C4-2B (cell line): ENCODE results near the gene LRRC3B.
"Not testable (repeated sequence)": the region's sequence is repeated elsewhere in the genome, so short reads cannot be mapped to it uniquely, and the experiment has no call there.

ENCODE experiments used
- H3K27ac ChIP-seq: fragments of 450-650 bp; 2 replicates; pipeline ENCODE4 v1.5.1; 2017
- ZFX ChIP-seq: fragments of 450-650 bp; IDR thresholded peaks from 2 replicates; pipeline ENCODE4 v1.6.1; 2017
- TF ChIP-seq, protein P1 (sequence below): fragments of 450-650 bp; conservative IDR thresholded peaks from 2 replicates; pipeline ENCODE4 v1.5.1; 2017; ENCODE audit warnings: mild to moderate bottlenecking

Gene LRRC3B

DNA sequence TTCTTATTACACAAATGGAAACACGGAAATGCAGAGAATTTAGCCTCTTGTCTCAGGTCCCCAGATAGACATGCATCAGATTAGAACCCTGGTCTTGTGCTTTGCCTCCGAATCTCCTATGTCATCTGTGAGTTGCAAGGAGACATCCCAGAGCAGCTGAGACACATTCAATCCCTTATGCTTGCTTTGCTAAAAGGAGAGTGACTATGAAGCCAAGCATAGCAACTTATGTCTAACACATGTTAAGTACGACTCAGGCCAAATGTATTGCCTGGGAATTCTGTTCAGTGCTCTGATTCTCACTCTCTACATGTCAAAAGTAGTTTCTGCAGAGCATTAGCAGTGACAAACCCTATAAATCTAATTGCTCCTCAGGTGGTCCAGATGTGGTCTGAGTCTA, 30.6 kb upstream of the LRRC3B start:
- H3K27ac ChIP-seq: no peak overlapping the region
- TF ChIP-seq ZFX: no peak
- TF ChIP-seq, protein P1, sequence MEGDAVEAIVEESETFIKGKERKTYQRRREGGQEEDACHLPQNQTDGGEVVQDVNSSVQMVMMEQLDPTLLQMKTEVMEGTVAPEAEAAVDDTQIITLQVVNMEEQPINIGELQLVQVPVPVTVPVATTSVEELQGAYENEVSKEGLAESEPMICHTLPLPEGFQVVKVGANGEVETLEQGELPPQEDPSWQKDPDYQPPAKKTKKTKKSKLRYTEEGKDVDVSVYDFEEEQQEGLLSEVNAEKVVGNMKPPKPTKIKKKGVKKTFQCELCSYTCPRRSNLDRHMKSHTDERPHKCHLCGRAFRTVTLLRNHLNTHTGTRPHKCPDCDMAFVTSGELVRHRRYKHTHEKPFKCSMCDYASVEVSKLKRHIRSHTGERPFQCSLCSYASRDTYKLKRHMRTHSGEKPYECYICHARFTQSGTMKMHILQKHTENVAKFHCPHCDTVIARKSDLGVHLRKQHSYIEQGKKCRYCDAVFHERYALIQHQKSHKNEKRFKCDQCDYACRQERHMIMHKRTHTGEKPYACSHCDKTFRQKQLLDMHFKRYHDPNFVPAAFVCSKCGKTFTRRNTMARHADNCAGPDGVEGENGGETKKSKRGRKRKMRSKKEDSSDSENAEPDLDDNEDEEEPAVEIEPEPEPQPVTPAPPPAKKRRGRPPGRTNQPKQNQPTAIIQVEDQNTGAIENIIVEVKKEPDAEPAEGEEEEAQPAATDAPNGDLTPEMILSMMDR: no peak

DNA sequence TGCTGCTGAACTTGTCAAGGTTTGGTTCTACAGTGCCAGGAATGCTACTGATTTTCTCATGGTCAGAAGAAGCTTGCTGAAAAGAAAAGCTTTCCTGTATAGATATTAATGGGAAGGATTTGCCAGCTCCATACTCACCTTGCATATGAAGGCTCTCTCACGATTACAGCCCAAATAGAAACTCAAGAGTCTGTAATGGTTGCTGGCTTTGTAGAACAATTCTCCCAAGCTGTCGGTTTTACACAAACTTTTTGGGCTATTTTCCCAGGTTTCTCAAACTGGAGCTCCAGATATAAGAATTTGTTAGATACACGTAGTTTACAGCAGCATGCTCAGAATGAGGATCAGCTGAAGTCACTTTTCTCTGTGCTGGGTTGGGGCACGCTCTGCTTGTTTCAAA, 30.1 kb upstream of the LRRC3B start:
- no peak for TF ChIP-seq ZFX
- TF ChIP-seq, protein P1: no peak
- H3K27ac ChIP-seq: no peak overlapping the region

DNA sequence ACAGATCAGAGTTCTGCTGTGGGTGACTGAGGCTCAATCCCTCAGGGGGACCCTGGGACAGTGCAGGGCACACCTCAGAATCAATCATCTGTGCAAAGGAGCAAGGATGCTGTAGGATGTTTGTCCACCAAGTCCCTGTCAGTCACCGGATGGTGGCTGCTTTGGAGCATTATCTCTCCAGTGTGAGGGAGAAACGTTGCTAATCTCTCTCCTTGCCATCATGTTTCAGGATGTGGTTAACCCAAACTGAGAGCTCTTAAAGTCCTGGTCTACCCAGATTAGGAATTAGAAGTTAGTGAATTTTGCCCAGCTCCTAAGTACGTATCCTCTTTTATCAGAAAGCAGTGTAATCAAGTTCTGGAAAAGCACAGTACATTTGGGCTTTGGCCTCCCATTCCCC, 26.2 kb upstream of the LRRC3B start:
- TF ChIP-seq, protein P1: no peak
- no peak for TF ChIP-seq ZFX
- no peak overlapping the region for H3K27ac ChIP-seq

DNA sequence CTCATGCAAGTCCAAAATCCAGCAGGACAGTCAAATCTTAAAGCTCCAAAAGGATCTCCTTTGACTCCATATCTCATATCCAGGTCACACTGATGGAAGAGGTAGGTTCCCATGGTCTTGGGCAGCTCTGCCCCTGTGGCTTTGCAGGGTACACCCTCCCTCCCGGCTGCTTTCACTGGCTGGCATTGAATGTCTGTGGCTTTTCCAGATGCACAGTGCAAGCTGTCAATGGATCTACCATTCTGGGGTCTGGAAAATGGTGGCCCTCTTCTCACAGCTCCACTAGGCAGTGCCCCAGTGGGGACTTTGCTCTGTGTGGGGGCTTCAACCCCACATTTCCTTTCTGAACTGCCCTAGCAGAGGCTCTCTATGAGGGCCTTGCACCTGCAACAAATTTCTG, 19.3 kb upstream of the LRRC3B start:
- not testable (repeated sequence) for H3K27ac ChIP-seq

DNA sequence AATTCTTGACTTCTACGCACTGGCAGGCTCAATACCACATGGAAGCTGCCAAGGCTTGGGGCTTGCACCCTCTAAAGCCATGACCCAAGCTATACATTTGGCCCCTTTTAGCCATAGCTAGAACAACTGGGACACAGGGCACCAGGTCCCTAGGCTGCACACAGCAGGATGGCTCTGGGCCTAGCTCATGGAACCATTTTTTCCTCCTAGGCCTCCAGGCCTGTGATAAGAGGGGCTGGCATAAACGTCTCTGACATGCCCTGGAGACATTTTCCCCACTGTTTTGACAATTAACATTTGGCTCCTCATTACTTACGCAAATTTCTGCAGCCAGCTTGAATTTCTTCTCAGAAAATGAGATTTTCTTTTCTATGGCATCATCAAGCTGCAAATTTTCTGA, 18.8 kb upstream of the LRRC3B start:
- not testable (repeated sequence) for H3K27ac ChIP-seq

DNA sequence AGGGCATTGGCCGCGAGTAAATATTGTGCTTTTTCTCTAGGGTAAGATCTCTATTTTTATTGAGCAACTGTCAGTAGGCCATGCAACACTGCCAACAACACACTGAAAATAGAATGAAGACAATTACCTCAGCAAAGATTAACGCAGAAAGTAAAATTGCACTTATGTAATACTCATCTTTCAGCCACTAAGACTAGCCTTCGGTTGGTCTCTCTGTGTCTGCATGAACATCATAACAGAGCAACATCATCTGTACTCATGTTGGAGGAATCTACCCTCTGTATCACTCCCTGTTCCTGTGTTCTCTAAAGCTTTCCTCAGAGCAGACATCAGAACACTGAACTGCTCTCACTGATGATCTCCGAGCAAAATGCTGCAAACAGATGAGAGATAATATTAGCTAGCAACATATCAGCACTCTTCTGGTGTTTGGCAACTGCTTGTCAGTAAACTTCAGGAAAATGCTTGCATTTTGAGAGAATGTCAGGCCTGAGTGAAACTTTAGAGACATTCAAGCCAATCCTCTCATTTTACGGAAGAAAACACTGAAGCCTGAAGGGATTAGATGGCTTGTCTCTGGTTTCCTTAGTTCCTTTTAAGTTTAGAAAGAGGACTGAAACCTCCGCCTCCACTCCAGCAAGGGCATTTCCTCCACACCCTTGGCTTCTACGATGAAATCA, 8.4 kb upstream of the LRRC3B start:
- H3K27ac ChIP-seq: no peak overlapping the region
- TF ChIP-seq, protein P1: no peak
- no peak for TF ChIP-seq ZFX

DNA sequence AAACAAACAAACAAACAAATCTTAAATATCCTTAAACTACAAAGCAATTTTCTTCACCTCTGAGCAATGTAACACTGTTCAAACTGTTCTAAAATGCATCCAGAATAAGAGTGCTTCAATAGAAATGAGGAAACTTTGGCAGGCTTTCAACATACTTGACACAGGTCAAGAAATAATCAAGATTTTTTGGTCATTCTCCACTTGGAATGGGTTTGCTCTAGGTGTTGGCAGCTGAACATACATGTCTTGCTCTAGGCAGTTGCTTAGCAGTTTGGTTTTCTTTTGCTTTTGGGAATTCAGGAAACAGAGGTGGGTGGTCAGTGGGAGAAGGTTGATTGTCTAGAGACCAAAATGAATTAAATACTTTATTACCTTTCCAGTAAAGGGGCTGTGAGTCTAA, 1.4 kb upstream of the LRRC3B start:
- H3K27ac ChIP-seq: no peak overlapping the region
- TF ChIP-seq, protein P1: no peak
- no peak for TF ChIP-seq ZFX

DNA sequence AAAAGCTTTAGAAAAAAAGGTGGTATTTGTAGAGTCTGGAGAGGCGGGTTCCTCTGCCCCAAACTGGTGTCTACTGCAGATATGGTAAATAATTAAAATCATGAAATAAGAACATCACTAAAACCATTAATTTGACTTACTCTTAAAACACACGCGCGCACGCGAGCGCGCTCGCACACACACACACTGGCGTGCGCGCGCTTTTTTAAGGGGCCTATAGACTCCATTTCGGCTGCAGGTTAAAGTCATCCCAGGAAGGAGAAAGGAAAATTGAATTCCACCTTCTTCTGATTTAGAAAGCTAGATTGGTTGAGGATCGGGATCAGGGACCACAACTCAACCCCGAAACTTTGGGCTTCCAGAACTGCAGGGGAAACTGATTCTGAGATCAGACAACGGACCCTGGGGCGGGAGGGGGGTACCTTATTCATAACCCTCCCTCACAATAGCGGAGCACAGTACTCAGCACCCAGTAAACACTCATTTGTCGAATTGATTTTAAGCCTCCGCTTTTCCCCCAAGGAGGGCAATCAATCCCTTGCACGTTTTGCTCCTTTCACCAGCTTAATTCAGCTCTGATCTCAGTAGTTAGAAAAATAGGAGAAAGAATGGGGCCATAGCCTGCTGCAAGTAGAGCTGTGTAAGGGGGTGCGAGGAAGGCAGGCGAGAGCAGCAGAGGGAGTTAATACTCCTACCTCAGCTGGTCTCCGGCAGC, 509 bp upstream of the LRRC3B start:
- no peak overlapping the region for H3K27ac ChIP-seq
- TF ChIP-seq ZFX: no peak
- TF ChIP-seq, protein P1: no peak
